ENCODE results near the gene CCDC134. TPM values are rescaled to one million over a fixed set of nuclear protein-coding genes. Genes with fewer than 3 reads are reported as not detected.
A peak's percentile ranks its signal among the peaks of the same experiment; 100 is the strongest.

The CCDC134 gene
- total RNA-seq, 1 experiment from 2014 or later: 20.1 TPM

DNA sequence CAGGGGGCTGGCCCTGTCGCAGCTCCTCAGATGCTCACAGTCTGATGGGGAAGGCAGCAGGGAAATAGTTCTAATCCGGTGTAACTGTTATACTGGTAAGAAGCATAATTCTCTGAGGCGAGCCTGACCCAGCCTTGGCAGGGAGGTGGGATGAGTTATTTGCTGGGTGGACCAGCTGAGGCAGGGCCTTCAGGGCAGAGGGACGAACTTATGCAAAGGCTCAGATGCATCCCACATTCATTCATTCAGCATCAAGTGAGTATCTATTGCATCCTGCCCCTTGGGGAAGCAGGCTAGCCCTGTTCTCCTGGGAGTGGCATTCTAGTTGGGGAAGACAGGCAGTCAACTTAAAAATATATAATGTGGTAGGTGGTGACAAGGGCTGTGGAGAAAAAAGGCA, 18.8 kb downstream of the CCDC134 start:
- BruUV-seq (replicated peaks): no TSS peak
- Mint-ChIP-seq H3K27me3 (ENCODE audit: unreplicated experiment) (no peaks in the 10 kb centered on the region), H3K9me3 (ENCODE audit: low read depth, unreplicated experiment) (no peaks in the 10 kb centered on the region), H3K36me3 (ENCODE audit: insufficient read depth, unreplicated experiment) (peaks cover 4% of the 10 kb centered on the region), H3K4me3 (ENCODE audit: low read depth, unreplicated experiment) (no peak overlapping the region), H3K27ac (ENCODE audit: unreplicated experiment) (no peak overlapping the region), H3K4me1 (ENCODE audit: low read depth, unreplicated experiment) (peaks cover 11% of the 10 kb centered on the region)
- no peak for DNase-seq
- TF ChIP-seq, protein P1, sequence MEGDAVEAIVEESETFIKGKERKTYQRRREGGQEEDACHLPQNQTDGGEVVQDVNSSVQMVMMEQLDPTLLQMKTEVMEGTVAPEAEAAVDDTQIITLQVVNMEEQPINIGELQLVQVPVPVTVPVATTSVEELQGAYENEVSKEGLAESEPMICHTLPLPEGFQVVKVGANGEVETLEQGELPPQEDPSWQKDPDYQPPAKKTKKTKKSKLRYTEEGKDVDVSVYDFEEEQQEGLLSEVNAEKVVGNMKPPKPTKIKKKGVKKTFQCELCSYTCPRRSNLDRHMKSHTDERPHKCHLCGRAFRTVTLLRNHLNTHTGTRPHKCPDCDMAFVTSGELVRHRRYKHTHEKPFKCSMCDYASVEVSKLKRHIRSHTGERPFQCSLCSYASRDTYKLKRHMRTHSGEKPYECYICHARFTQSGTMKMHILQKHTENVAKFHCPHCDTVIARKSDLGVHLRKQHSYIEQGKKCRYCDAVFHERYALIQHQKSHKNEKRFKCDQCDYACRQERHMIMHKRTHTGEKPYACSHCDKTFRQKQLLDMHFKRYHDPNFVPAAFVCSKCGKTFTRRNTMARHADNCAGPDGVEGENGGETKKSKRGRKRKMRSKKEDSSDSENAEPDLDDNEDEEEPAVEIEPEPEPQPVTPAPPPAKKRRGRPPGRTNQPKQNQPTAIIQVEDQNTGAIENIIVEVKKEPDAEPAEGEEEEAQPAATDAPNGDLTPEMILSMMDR (IDR thresholded peaks at IDR 0.05; ENCODE audit: unreplicated experiment): no peak
- CTCF ChIA-PET: interaction anchor here (1.2 kb wide), 1 partner anchor 9 kb away, joined by 5 read pairs; no protein-coding TSS in a partner anchor
- intact Hi-C loops (cut with micrococcal nuclease; ENCODE audit: unreplicated experiment): no loop called here

DNA sequence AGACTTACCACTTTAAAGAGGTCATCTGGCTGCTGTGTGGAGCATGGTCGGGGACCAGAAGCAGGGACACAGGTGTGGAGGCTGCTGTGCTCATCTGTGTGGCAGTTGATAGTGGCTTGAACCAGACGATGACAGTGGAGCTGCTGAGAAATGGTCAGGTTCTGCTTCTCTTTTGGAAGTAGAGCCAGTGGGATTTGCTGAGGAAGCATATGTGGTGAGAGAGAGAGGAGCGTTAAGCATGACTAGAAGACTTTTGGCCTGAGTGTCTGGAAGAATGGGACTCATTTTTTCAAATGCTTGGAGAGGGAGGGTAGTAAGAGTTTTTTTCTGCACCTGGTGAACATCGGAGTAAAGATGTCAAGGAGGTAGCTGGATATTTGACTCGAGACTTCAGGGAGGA, 20.0 kb downstream of the CCDC134 start:
- H3K36me3 Mint-ChIP-seq (ENCODE audit: insufficient read depth, unreplicated experiment): peaks cover 4% of the 10 kb centered on the region
- H3K4me1 Mint-ChIP-seq (ENCODE audit: low read depth, unreplicated experiment): peaks cover 11% of the 10 kb centered on the region
- no peak overlapping the region for H3K4me3 Mint-ChIP-seq (ENCODE audit: low read depth, unreplicated experiment)
- no peaks in the 10 kb centered on the region for H3K27me3 Mint-ChIP-seq (ENCODE audit: unreplicated experiment)
- BruUV-seq (replicated peaks): no TSS peak
- TF ChIP-seq, protein P1 (IDR thresholded peaks at IDR 0.05; ENCODE audit: unreplicated experiment): no peak
- H3K27ac Mint-ChIP-seq (ENCODE audit: unreplicated experiment): no peak overlapping the region
- DNase-seq: no peak
- intact Hi-C loops (cut with micrococcal nuclease; ENCODE audit: unreplicated experiment): no loop called here
- H3K9me3 Mint-ChIP-seq (ENCODE audit: low read depth, unreplicated experiment): no peaks in the 10 kb centered on the region
- CTCF ChIA-PET: no interaction called here

DNA sequence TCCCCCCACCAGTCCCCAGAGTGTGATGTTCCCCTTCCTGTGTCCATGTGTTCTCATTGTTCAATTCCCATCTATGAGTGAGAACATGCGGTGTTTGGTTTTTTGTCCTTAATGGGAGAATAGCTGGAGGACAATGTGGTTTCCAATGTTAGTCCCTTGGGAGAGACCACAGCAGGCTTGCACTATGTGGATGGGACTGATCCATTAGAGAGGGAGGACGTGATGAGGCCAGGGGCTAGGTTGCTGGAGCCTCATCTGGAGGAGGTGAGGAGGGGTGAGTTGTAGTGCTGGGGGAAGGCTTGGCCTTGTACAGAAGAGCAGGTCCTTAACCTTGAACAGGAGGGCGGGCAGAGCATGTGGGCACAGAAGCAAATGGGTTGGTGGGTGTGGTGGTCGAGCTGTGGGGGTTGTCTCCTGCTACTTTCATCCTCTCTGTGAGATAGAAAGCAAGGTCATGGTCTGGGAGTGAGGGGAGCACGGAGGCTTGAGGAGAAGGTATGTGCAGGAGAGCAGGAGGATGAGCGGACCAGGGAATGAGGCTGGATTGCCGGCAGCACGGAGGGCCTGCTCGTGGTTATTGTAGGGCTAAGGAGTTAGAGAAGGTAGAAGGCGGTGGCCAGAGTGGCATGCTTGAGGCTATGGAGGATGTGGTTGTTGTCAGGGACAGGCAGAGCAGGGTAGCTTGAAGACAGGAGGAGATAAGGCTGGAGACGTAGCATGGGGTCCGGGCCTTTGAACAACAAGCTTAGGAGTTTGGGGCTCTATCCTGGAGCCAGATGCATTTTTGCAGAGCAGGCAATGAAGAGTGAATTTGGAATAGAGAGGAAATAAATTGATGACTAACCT, 21.2 kb downstream of the CCDC134 start:
- Mint-ChIP-seq H3K27me3 (ENCODE audit: unreplicated experiment) (no peaks in the 10 kb centered on the region), H3K27ac (ENCODE audit: unreplicated experiment) (no peak overlapping the region), H3K4me1 (ENCODE audit: low read depth, unreplicated experiment) (peaks cover 11% of the 10 kb centered on the region), H3K36me3 (ENCODE audit: insufficient read depth, unreplicated experiment) (peaks cover 4% of the 10 kb centered on the region), H3K9me3 (ENCODE audit: low read depth, unreplicated experiment) (no peaks in the 10 kb centered on the region), H3K4me3 (ENCODE audit: low read depth, unreplicated experiment) (no peak overlapping the region)
- no peak for DNase-seq
- BruUV-seq (replicated peaks): no TSS peak
- CTCF ChIA-PET: interaction anchor here (0.9 to 1.3 kb wide), 5 partner anchors 35 to 155 kb away, joined by 5 to 18 read pairs (median 7); no protein-coding TSS in a partner anchor
- TF ChIP-seq, protein P1 (IDR thresholded peaks at IDR 0.05; ENCODE audit: unreplicated experiment): no peak
- intact Hi-C loops (cut with micrococcal nuclease; ENCODE audit: unreplicated experiment): loop anchor here (1.0 kb wide), 2 partner anchors 36 to 120 kb away; no protein-coding TSS in a partner anchor

DNA sequence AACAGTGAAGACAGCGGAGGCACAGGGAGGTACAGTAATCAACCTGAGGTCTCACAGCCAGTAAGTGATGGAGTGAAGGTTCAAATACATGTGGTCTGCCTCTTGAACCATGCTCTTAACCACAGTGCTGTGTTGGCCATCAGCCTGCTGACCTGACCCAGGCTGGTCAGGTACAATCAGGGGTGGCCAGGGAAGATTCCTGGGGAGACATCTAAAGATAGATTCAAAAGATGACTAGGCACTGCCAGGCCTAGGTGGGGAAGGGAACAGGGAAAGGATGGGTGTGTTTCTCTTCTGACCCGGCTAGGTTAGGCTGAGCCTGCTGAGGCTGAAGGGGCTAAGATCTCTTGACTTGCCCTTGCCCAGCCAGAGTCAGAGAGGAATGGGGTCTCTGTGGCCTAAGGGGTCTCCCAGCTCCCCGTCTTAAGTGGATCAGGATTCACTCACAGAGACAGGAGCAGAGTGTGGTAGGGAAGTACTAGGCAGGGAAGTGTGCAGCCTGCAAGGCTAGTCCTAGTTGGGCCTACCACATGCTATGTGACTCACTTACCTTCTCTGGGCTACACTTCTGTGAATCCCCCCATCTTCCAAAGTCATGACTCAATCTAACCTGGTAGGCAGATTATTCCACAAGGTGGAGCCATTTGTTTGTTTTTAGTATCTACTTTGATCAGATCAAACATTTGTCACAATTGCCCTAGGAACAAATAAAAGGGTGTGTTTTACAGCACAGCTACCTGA, 22.0 kb downstream of the CCDC134 start:
- peak; percentile 40 for DNase-seq
- peaks cover 11% of the 10 kb centered on the region for H3K4me1 Mint-ChIP-seq (ENCODE audit: low read depth, unreplicated experiment)
- no TSS peak for BruUV-seq (replicated peaks)
- intact Hi-C loops (cut with micrococcal nuclease; ENCODE audit: unreplicated experiment): loop anchor here (1.0 kb wide), 2 partner anchors 35 to 119 kb away; no protein-coding TSS in a partner anchor
- CTCF ChIA-PET: interaction anchor here (0.9 to 1.3 kb wide), 6 partner anchors 35 to 155 kb away, joined by 3 to 18 read pairs (median 6); partner anchors contain the start of gene TNFRSF13C
- H3K4me3 Mint-ChIP-seq (ENCODE audit: low read depth, unreplicated experiment): no peak overlapping the region
- no peak overlapping the region for H3K27ac Mint-ChIP-seq (ENCODE audit: unreplicated experiment)
- no peaks in the 10 kb centered on the region for H3K9me3 Mint-ChIP-seq (ENCODE audit: low read depth, unreplicated experiment)
- peaks cover 4% of the 10 kb centered on the region for H3K36me3 Mint-ChIP-seq (ENCODE audit: insufficient read depth, unreplicated experiment)
- no peaks in the 10 kb centered on the region for H3K27me3 Mint-ChIP-seq (ENCODE audit: unreplicated experiment)
- TF ChIP-seq, protein P1 (IDR thresholded peaks at IDR 0.05; ENCODE audit: unreplicated experiment): peak; percentile 35
